ENCODE measurements around the gene CLDN1.

CLDN1 gene

GRCh38 chr3:190303884-190304283 is 18.4 kb downstream of the CLDN1 start:
- H3K79me2 ChIP-seq (ENCODE audit: insufficient read depth, low read length), result no peaks in the 10 kb centered on the region
- H3K4me1 ChIP-seq (ENCODE audit: insufficient read depth, low read length, severe bottlenecking), result no peaks in the 10 kb centered on the region

GRCh38 chr3:190302212-190302867 is 19.9 kb downstream of the CLDN1 start:
- Histone ChIP-seq H3K9ac (ENCODE audit: low read length) (no peak overlapping the region), H3K9me2 (ENCODE audit: low read depth, low read length) (no peaks in the 10 kb centered on the region), H3F3A (ENCODE audit: insufficient read depth, low read length) (no peaks in the 10 kb centered on the region), H3K27me3 (ENCODE audit: insufficient read depth, low read length) (no peaks in the 10 kb centered on the region), H3K27ac (ENCODE audit: low read depth, low read length, poor library complexity, severe bottlenecking) (no peak overlapping the region), H3K4me2 (ENCODE audit: low read length) (no peak overlapping the region), H3K4me3 (ENCODE audit: low read depth, low read length, poor library complexity, severe bottlenecking) (no peak overlapping the region), H3K79me2 (ENCODE audit: insufficient read depth, low read length) (no peaks in the 10 kb centered on the region), H3K9me3 (ENCODE audit: low read length) (no peaks in the 10 kb centered on the region), H4K20me1 (ENCODE audit: insufficient read depth, low read length) (no peaks in the 10 kb centered on the region), H3K36me3 (ENCODE audit: insufficient read depth, low read length) (no peaks in the 10 kb centered on the region), H3K4me1 (ENCODE audit: insufficient read depth, low read length, severe bottlenecking) (no peaks in the 10 kb centered on the region), H2AFZ (ENCODE audit: low read length) (no peak overlapping the region)
- TF ChIP-seq CTCF (IDR thresholded peaks at IDR 0.05; ENCODE audit: low read length) (no peak), EZH2 (IDR thresholded peaks at IDR 0.05; ENCODE audit: borderline replicate concordance, low read length) (no peak)

More at GRCh38 chr3:190303884-190304283, 18.4 kb downstream of the CLDN1 start:
- Histone ChIP-seq H2AFZ (ENCODE audit: low read length) (no peak overlapping the region), H3K4me3 (ENCODE audit: low read depth, low read length, poor library complexity, severe bottlenecking) (no peak overlapping the region), H4K20me1 (ENCODE audit: insufficient read depth, low read length) (no peaks in the 10 kb centered on the region), H3K27me3 (ENCODE audit: insufficient read depth, low read length) (no peaks in the 10 kb centered on the region), H3F3A (ENCODE audit: insufficient read depth, low read length) (no peaks in the 10 kb centered on the region), H3K4me2 (ENCODE audit: low read length) (no peak overlapping the region), H3K27ac (ENCODE audit: low read depth, low read length, poor library complexity, severe bottlenecking) (no peak overlapping the region), H3K9me2 (ENCODE audit: low read depth, low read length) (no peaks in the 10 kb centered on the region), H3K9ac (ENCODE audit: low read length) (no peak overlapping the region), H3K9me3 (ENCODE audit: low read length) (no peaks in the 10 kb centered on the region), H3K36me3 (ENCODE audit: insufficient read depth, low read length) (no peaks in the 10 kb centered on the region)
- no peak for TF ChIP-seq CTCF (IDR thresholded peaks at IDR 0.05; ENCODE audit: low read length)

GRCh38 chr3:190301591-190301990 is 20.7 kb downstream of the CLDN1 start:
- Histone ChIP-seq H2AFZ (ENCODE audit: low read length) (no peak overlapping the region), H3K9me2 (ENCODE audit: low read depth, low read length) (no peaks in the 10 kb centered on the region), H3K4me3 (ENCODE audit: low read depth, low read length, poor library complexity, severe bottlenecking) (no peak overlapping the region), H3K79me2 (ENCODE audit: insufficient read depth, low read length) (no peaks in the 10 kb centered on the region), H3F3A (ENCODE audit: insufficient read depth, low read length) (no peaks in the 10 kb centered on the region), H3K27ac (ENCODE audit: low read depth, low read length, poor library complexity, severe bottlenecking) (no peak overlapping the region), H3K4me2 (ENCODE audit: low read length) (no peak overlapping the region), H3K9ac (ENCODE audit: low read length) (no peak overlapping the region), H3K9me3 (ENCODE audit: low read length) (no peaks in the 10 kb centered on the region), H3K27me3 (ENCODE audit: insufficient read depth, low read length) (no peaks in the 10 kb centered on the region), H3K4me1 (ENCODE audit: insufficient read depth, low read length, severe bottlenecking) (no peaks in the 10 kb centered on the region), H3K36me3 (ENCODE audit: insufficient read depth, low read length) (no peaks in the 10 kb centered on the region), H4K20me1 (ENCODE audit: insufficient read depth, low read length) (no peaks in the 10 kb centered on the region)
- TF ChIP-seq EZH2 (IDR thresholded peaks at IDR 0.05; ENCODE audit: borderline replicate concordance, low read length), result no peak
- TF ChIP-seq CTCF (IDR thresholded peaks at IDR 0.05; ENCODE audit: low read length), result no peak
